Stimulated activated CD8-positive, alpha-beta memory T cell treated with anti-CD3 and anti-CD28 coated beads, Interleukin-2, amount 100 ng/mL, for 1 hour (primary cell): ENCODE results near the gene PDGFRB.
"Not testable (repeated sequence)": the region's sequence is repeated elsewhere in the genome, so short reads cannot be mapped to it uniquely, and the experiment has no call there.

ENCODE experiments used
- DNase-seq, 2 donors: peaks; one replicate each; pipeline ENCODE4 v3.0.0-alpha.2; 2020; ENCODE audit warnings: low read depth in 2 of 2

The PDGFRB gene

GRCh38 chr5:150084754-150085153 is 70.9 kb downstream of the PDGFRB start:
- not testable (repeated sequence) for DNase-seq

GRCh38 chr5:150082889-150083288 is 72.8 kb downstream of the PDGFRB start:
- DNase-seq = no peak

GRCh38 chr5:150082374-150082773 is 73.3 kb downstream of the PDGFRB start:
- no peak for DNase-seq

- DNase-seq = no peak
These were observed 73.9 kb downstream of the PDGFRB start for GRCh38 chr5:150081541-150082283.

- DNase-seq = no peak
These were observed 74.8 kb downstream of the PDGFRB start for GRCh38 chr5:150080696-150081435.

- no peak for DNase-seq
These were observed 75.7 kb downstream of the PDGFRB start for GRCh38 chr5:150079909-150080461.

GRCh38 chr5:150078802-150079689 is 76.6 kb downstream of the PDGFRB start:
- DNase-seq = no peak

- DNase-seq = no peak
These were observed 77.4 kb downstream of the PDGFRB start for GRCh38 chr5:150077996-150078801.

GRCh38 chr5:150077060-150077459 is 78.6 kb downstream of the PDGFRB start:
- no peak for DNase-seq

GRCh38 chr5:150075806-150076205 is 79.8 kb downstream of the PDGFRB start:
- no peak for DNase-seq

- DNase-seq = no peak
These were observed 80.4 kb downstream of the PDGFRB start for GRCh38 chr5:150075233-150075632.

- no peak for DNase-seq
These were observed 82.0 kb downstream of the PDGFRB start for GRCh38 chr5:150073677-150074076.

- no peak for DNase-seq
These were observed 82.5 kb downstream of the PDGFRB start for GRCh38 chr5:150073086-150073625.

GRCh38 chr5:150070821-150071220 is 84.8 kb downstream of the PDGFRB start:
- DNase-seq = no peak

- DNase-seq = no peak
These were observed 85.7 kb downstream of the PDGFRB start for GRCh38 chr5:150069672-150070627.

- no peak for DNase-seq
These were observed 86.5 kb downstream of the PDGFRB start for GRCh38 chr5:150068961-150069645.

- DNase-seq = no peak
These were observed 87.2 kb downstream of the PDGFRB start for GRCh38 chr5:150068472-150068871.

GRCh38 chr5:150068071-150068470 is 87.6 kb downstream of the PDGFRB start:
- DNase-seq = no peak

GRCh38 chr5:150067405-150067960 is 88.2 kb downstream of the PDGFRB start:
- no peak for DNase-seq
